A673 (cell line): ENCODE results near the gene AZIN2. TPM values are rescaled to one million over a fixed set of nuclear protein-coding genes. Genes with fewer than 3 reads are reported as not detected.

Experiments
- BruUV-seq: library from RNA; stranded (reverse); fragments of 400-500 nt; replicated peaks from 2 replicates; lab custom pipeline; 2021; lab: Mats Ljungman, UMichigan
- CTCF ChIA-PET: fragments of 300-600 bp; sonication (Branson Sonifier 250); formaldehyde crosslinking; loops from one replicate; lab custom pipeline; 2022; ENCODE audit warnings: antibody characterized with exemption; lab: Charles Lee
- POLR2A ChIA-PET: fragments of 300-600 bp; sonication (Branson Sonifier 250); formaldehyde crosslinking; loops from one replicate; lab custom pipeline; 2022; ENCODE audit warnings: antibody characterized with exemption; ENCODE audit not compliant: low non-redundant PET; lab: Charles Lee
- DNase-seq: peaks from one replicate; pipeline ENCODE4 v3.0.0-alpha.2; 2015; ENCODE audit warnings: low spot score
- H3K27ac ChIP-seq: fragments of 200-600 bp; sonication (generic); 2 replicates; pipeline ENCODE4 v1.5.1; 2016; ENCODE audit warnings: mixed run types, low read depth, mild to moderate bottlenecking, mixed read lengths, antibody characterized with exemption, low read length; ENCODE audit not compliant: poor library complexity, severe bottlenecking
- H3K27me3 ChIP-seq: fragments of 200-600 bp; sonication (generic); replicated peaks from 2 replicates; pipeline ENCODE4 v1.6.1; 2017; ENCODE audit warnings: mixed run types, low read depth, mild to moderate bottlenecking, mixed read lengths, antibody characterized with exemption, low read length; ENCODE audit not compliant: insufficient read depth, poor library complexity
- H3K36me3 ChIP-seq: fragments of 200-600 bp; sonication (generic); 2 replicates; pipeline ENCODE4 v1.6.1; 2016; ENCODE audit warnings: mixed run types, mild to moderate bottlenecking, mixed read lengths, antibody characterized with exemption, low read length; ENCODE audit not compliant: insufficient read depth, poor library complexity, severe bottlenecking
- H3K4me1 ChIP-seq: fragments of 200-600 bp; sonication (generic); 2 replicates; pipeline ENCODE4 v1.6.1; 2017; ENCODE audit warnings: mixed run types, mild to moderate bottlenecking, mixed read lengths, antibody characterized with exemption, low read length; ENCODE audit not compliant: insufficient read depth, poor library complexity, severe bottlenecking
- H3K4me3 ChIP-seq: fragments of 200-600 bp; sonication (generic); 2 replicates; pipeline ENCODE4 v1.5.1; 2016; ENCODE audit warnings: low read depth, mixed run types, mild to moderate bottlenecking, mixed read lengths, low read length; ENCODE audit not compliant: poor library complexity, severe bottlenecking
- H3K9me3 ChIP-seq: fragments of 200-600 bp; sonication (generic); 2 replicates; pipeline ENCODE4 v1.6.1; 2016; ENCODE audit warnings: mixed run types, low read depth, mild to moderate bottlenecking, mixed read lengths, antibody characterized with exemption, low read length; ENCODE audit not compliant: poor library complexity, severe bottlenecking
- EZH2 ChIP-seq: fragments of 200-600 bp; sonication (generic); IDR thresholded peaks from 2 replicates; pipeline ENCODE4 v1.6.1; 2017; ENCODE audit warnings: borderline replicate concordance, low read depth, mild to moderate bottlenecking, mixed read lengths, antibody characterized with exemption, low read length; ENCODE audit not compliant: poor library complexity, severe bottlenecking
- intact Hi-C: fragments of 100-400 bp; cut with micrococcal nuclease; formaldehyde crosslinking; loops from one replicate; pipeline ENCODE4 v1.10.0; 2022; ENCODE audit not compliant: unreplicated experiment
- total RNA-seq: library from RNA; stranded (reverse); gene quantifications from 2 replicates; pipeline ENCODE4 v1.2.3, GENCODE V29; 2021
- TF ChIP-seq, protein P1 (sequence below): fragments of 300-800, 200-600 bp; sonication (generic); conservative IDR thresholded peaks from 2 replicates; pipeline ENCODE4 v1.5.1; 2017; ENCODE audit warnings: low read depth, mild to moderate bottlenecking, antibody characterized with exemption, low read length, moderate library complexity, mixed read lengths

AZIN2 gene
- total RNA-seq, 1 experiment from 2014 or later, result 4.6 TPM

DNA sequence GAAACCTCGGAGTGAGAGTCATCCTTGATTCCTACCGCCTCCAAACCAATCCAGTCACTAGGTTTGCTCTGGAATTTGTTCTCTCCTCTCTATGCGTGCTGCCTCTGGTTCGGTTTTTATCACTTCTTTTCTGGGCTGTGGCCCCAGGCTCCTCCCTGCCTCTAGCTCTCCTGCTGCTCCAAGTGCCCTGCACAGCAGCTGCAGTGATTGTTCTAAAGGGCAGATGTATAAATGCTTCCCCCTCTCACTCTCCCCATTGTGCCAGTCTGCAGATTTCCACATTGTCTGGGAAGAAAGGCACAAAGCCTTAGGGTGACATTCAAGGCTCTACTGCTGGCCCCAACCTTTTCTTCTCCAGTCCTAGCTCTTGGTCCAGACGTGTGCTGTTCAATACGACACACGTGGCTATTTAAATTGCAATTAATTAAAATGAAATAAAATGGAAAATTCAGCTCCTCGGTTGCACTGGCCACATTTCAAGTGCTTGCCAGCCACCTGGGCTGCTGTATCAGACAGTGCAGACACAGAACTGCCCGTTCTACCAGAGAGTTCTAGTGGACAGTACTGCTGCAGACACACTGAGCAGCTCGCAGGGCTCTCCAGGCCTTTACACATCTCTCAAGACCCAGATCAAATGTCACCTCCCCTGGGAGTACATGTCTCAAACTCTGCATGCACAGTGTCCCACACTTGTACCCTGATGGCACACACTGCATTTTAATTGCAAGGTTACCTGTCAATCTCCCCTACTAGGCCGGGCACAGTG lies 88.5 kb downstream of the AZIN2 start:
- H3K27me3 ChIP-seq, result no peaks in the 10 kb centered on the region
- H3K4me3 ChIP-seq, result no peak overlapping the region
- no peak overlapping the region for H3K27ac ChIP-seq
- no peaks in the 10 kb centered on the region for H3K9me3 ChIP-seq
- H3K36me3 ChIP-seq, result no peaks in the 10 kb centered on the region
- no peaks in the 10 kb centered on the region for H3K4me1 ChIP-seq
- ChIA-PET POLR2A (no interaction called here), CTCF (interaction anchor here (1.0 kb wide), 1 partner anchor 43 kb away, joined by 3 read pairs; no protein-coding TSS in a partner anchor)
- BruUV-seq, result no TSS peak
- TF ChIP-seq, protein P1, sequence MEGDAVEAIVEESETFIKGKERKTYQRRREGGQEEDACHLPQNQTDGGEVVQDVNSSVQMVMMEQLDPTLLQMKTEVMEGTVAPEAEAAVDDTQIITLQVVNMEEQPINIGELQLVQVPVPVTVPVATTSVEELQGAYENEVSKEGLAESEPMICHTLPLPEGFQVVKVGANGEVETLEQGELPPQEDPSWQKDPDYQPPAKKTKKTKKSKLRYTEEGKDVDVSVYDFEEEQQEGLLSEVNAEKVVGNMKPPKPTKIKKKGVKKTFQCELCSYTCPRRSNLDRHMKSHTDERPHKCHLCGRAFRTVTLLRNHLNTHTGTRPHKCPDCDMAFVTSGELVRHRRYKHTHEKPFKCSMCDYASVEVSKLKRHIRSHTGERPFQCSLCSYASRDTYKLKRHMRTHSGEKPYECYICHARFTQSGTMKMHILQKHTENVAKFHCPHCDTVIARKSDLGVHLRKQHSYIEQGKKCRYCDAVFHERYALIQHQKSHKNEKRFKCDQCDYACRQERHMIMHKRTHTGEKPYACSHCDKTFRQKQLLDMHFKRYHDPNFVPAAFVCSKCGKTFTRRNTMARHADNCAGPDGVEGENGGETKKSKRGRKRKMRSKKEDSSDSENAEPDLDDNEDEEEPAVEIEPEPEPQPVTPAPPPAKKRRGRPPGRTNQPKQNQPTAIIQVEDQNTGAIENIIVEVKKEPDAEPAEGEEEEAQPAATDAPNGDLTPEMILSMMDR, result no peak
- no peak for TF ChIP-seq EZH2
- intact Hi-C loops, result no loop called here
- DNase-seq, result no peak

Other genes starting within 250 kb of the AZIN2 start
- gene FNDC5, start 210.2 kb upstream of the AZIN2 start, total RNA-seq, result 1.2 and 1.3 TPM in 2 replicates
- gene HPCA, start 194.7 kb upstream of the AZIN2 start, total RNA-seq, result 0.69 and 0.98 TPM in 2 replicates
- gene TMEM54, start 179.8 kb upstream of the AZIN2 start, total RNA-seq, result 3.2 and 4.8 TPM in 2 replicates
- 14.3 and 14.5 TPM in 2 replicates for gene RNF19B, start 116.3 kb upstream of the AZIN2 start, total RNA-seq
- gene AK2, start 44.3 kb upstream of the AZIN2 start, total RNA-seq, result 196 and 208 TPM in 2 replicates
- 2.8 and 3.5 TPM in 2 replicates for gene TRIM62, start 100.9 kb downstream of the AZIN2 start, total RNA-seq
- gene ZNF362, start 175.3 kb downstream of the AZIN2 start, total RNA-seq, result 40.1 and 55.7 TPM in 2 replicates
- 0.39 TPM in 1 of 2 replicates, not detected in the other for gene A3GALT2, start 239.9 kb downstream of the AZIN2 start, total RNA-seq